ENCODE measurements around the gene ST3GAL4.

DNA sequence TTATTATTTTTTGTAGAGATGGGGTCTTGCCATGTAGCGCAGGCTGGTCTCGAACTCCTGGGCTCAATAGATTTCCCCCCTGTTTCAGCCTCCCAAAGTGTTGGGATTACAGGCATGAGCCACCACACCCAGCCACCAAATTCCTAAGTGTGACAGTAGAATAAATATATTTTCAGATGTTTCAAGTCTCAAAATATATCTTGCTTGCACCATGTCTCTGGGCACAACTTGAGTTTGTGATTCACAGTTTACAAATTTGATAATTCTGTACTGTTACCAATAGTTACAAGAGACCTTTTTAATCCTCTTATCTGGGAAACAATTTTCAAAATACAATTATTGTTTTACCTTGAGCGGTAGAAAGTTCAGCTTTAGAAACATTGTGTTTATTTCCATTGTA, 32.5 kb upstream of the ST3GAL4 start:
- TF ChIP-seq SP1 (IDR thresholded peaks at IDR 0.05; ENCODE audit: low read depth, low read length): no peak
- no peak for TF ChIP-seq NFIC (IDR thresholded peaks at IDR 0.05; ENCODE audit: low read depth, low read length)
- no peak for TF ChIP-seq FOXK2 (IDR thresholded peaks at IDR 0.05)
- TF ChIP-seq POLR2A (IDR thresholded peaks at IDR 0.05; ENCODE audit: low read depth, low read length): no peak
- no peak for TF ChIP-seq SMC3 (IDR thresholded peaks at IDR 0.05; ENCODE audit: borderline replicate concordance, low read length)
- TF ChIP-seq SPI1 (IDR thresholded peaks at IDR 0.05; ENCODE audit: borderline replicate concordance, insufficient read depth, low read depth, low read length): no peak
- TF ChIP-seq ETV6 (conservative IDR thresholded peaks at IDR 0.05 in 1 of 2, IDR thresholded peaks at IDR 0.05 in 1 of 2; ENCODE audit: borderline replicate concordance in 1 of 2, low read depth in 1 of 2): no peak
- no peak for TF ChIP-seq BHLHE40 (IDR thresholded peaks at IDR 0.05; ENCODE audit: borderline replicate concordance in 1 of 2, low read depth in 2 of 2, low read length in 1 of 2)
- TF ChIP-seq SRF (IDR thresholded peaks at IDR 0.05; ENCODE audit: low read depth in 2 of 2, low read length in 2 of 2): no peak
- TF ChIP-seq CTCF (IDR thresholded peaks at IDR 0.05 in 2 of 3, conservative IDR thresholded peaks at IDR 0.05 in 1 of 3; ENCODE audit: control insufficient read depth in 2 of 3, extremely low read depth in 1 of 3, insufficient read depth in 1 of 3, low read depth in 3 of 3, low read length in 3 of 3): no peak
- no peak for TF ChIP-seq EZH2 (IDR thresholded peaks at IDR 0.05; ENCODE audit: borderline replicate concordance, control insufficient read depth, low read depth, low read length)
- TF ChIP-seq ATF7 (IDR thresholded peaks at IDR 0.05; ENCODE audit: low read depth): no peak
- TF ChIP-seq FOS (IDR thresholded peaks at IDR 0.05; ENCODE audit: borderline replicate concordance, extremely low read depth, insufficient read length): no peak

All from GM12878 (cell line).